Muscle layer of colon (tissue), 2 donors: ENCODE measurements around the gene LITAFD.

Source experiments
- H3K27ac ChIP-seq: one replicate; pipeline ENCODE4 v1.7.0; 2013; ENCODE audit warnings: low read depth, mild to moderate bottlenecking, low read length, moderate library complexity
- H3K27me3 ChIP-seq, 2 donors: one replicate each; pipeline ENCODE4 v1.7.0; 2013; ENCODE audit warnings: low read length in 2 of 2, mild to moderate bottlenecking in 2 of 2; ENCODE audit not compliant: insufficient read depth in 2 of 2, control insufficient read depth in 1 of 2
- H3K36me3 ChIP-seq: one replicate; pipeline ENCODE4 v1.7.0; 2013; ENCODE audit warnings: mild to moderate bottlenecking, low read length; ENCODE audit not compliant: insufficient read depth
- H3K4me1 ChIP-seq: one replicate; pipeline ENCODE4 v1.7.0; 2013; ENCODE audit warnings: mild to moderate bottlenecking, low read length; ENCODE audit not compliant: insufficient read depth
- H3K4me3 ChIP-seq, 2 donors: one replicate each; pipeline ENCODE4 v1.7.0; 2013; ENCODE audit warnings: low read length in 2 of 2, low read depth in 1 of 2, mild to moderate bottlenecking in 1 of 2, moderate library complexity in 1 of 2
- H3K9ac ChIP-seq: one replicate; pipeline ENCODE4 v1.7.0; 2013; ENCODE audit warnings: low read length
- H3K9me3 ChIP-seq: one replicate; pipeline ENCODE4 v1.7.0; 2013; ENCODE audit warnings: mild to moderate bottlenecking, low read length
- donor health status: abdominal sarcoma.
- donor health status: Adenocarcinoma of cecum.

The LITAFD gene

GRCh38 chr16:8877894-8878522 lies 4.1 kb upstream of the LITAFD start:
- Histone ChIP-seq H3K4me3 (no peak overlapping the region), H3K27ac (no peak overlapping the region), H3K9ac (no peak overlapping the region)

GRCh38 chr16:8878523-8878911 lies 3.6 kb upstream of the LITAFD start:
- no peak overlapping the region for H3K4me3 ChIP-seq
- no peak overlapping the region for H3K9ac ChIP-seq
- H3K9me3 ChIP-seq: no peaks in the 10 kb centered on the region
- H3K4me1 ChIP-seq: no peaks in the 10 kb centered on the region
- no peak overlapping the region for H3K27ac ChIP-seq
- H3K36me3 ChIP-seq: no peaks in the 10 kb centered on the region
- peaks cover 0 to 16% of the 10 kb centered on the region in 2 donors for H3K27me3 ChIP-seq

More at GRCh38 chr16:8877894-8878522, 4.1 kb upstream of the LITAFD start:
- H3K36me3 ChIP-seq: no peaks in the 10 kb centered on the region
- peaks cover 0 to 11% of the 10 kb centered on the region in 2 donors for H3K27me3 ChIP-seq
- H3K4me1 ChIP-seq: no peaks in the 10 kb centered on the region
- no peaks in the 10 kb centered on the region for H3K9me3 ChIP-seq

- Histone ChIP-seq H3K9ac (no peak overlapping the region), H3K4me1 (peaks cover 5% of the 10 kb centered on the region), H3K36me3 (no peaks in the 10 kb centered on the region), H3K27ac (no peak overlapping the region), H3K9me3 (no peaks in the 10 kb centered on the region), H3K27me3 (peaks cover 0 to 22% of the 10 kb centered on the region in 2 donors), H3K4me3 (no peak overlapping the region)
Measured at GRCh38 chr16:8880839-8881510, 1.2 kb upstream of the LITAFD start.

- Histone ChIP-seq H3K4me1 (peaks cover 10% of the 10 kb centered on the region), H3K27me3 (peaks cover 0 to 22% of the 10 kb centered on the region in 2 donors), H3K9ac (no peak overlapping the region), H3K36me3 (no peaks in the 10 kb centered on the region), H3K27ac (no peak overlapping the region), H3K9me3 (no peaks in the 10 kb centered on the region), H3K4me3 (no peak overlapping the region)
Measured at GRCh38 chr16:8882725-8883377, 700 bp downstream of the LITAFD start.

GRCh38 chr16:8885674-8886592 lies 3.8 kb downstream of the LITAFD start:
- H3K36me3 ChIP-seq: peaks cover 15% of the 10 kb centered on the region
- peaks cover 0 to 21% of the 10 kb centered on the region in 2 donors for H3K27me3 ChIP-seq
- H3K4me1 ChIP-seq: peaks cover 15% of the 10 kb centered on the region
- no peak overlapping the region for H3K9ac ChIP-seq
- H3K27ac ChIP-seq: no peak overlapping the region
- no peaks in the 10 kb centered on the region for H3K9me3 ChIP-seq
- H3K4me3 ChIP-seq: no peak overlapping the region

GRCh38 chr16:8886593-8887430 lies 4.7 kb downstream of the LITAFD start:
- Histone ChIP-seq H3K27ac (no peak overlapping the region), H3K36me3 (peaks cover 23% of the 10 kb centered on the region), H3K9ac (no peak overlapping the region), H3K4me3 (no peak overlapping the region), H3K4me1 (peaks cover 15% of the 10 kb centered on the region), H3K27me3 (peaks cover 0 to 16% of the 10 kb centered on the region in 2 donors), H3K9me3 (no peaks in the 10 kb centered on the region)

GRCh38 chr16:8887431-8887765 lies 5.2 kb downstream of the LITAFD start:
- Histone ChIP-seq H3K4me1 (peaks cover 15% of the 10 kb centered on the region), H3K4me3 (no peak overlapping the region), H3K36me3 (peaks cover 29% of the 10 kb centered on the region), H3K27me3 (peaks cover 0 to 16% of the 10 kb centered on the region in 2 donors), H3K9me3 (no peaks in the 10 kb centered on the region), H3K27ac (no peak overlapping the region), H3K9ac (no peak overlapping the region)

GRCh38 chr16:8887952-8888560 lies 5.9 kb downstream of the LITAFD start:
- Histone ChIP-seq H3K9ac (no peak overlapping the region), H3K27me3 (peaks cover 0 to 11% of the 10 kb centered on the region in 2 donors), H3K4me3 (no peak overlapping the region), H3K4me1 (peaks cover 15% of the 10 kb centered on the region), H3K27ac (no peak overlapping the region), H3K9me3 (no peaks in the 10 kb centered on the region), H3K36me3 (peaks cover 34% of the 10 kb centered on the region)

GRCh38 chr16:8888951-8889892 lies 7.1 kb downstream of the LITAFD start:
- H3K27ac ChIP-seq: no peak overlapping the region
- peaks cover 46% of the 10 kb centered on the region for H3K36me3 ChIP-seq
- peaks cover 0 to 2% of the 10 kb centered on the region in 2 donors for H3K27me3 ChIP-seq

More at GRCh38 chr16:8888951-8889892, 7.1 kb downstream of the LITAFD start:
- Histone ChIP-seq H3K9me3 (no peaks in the 10 kb centered on the region), H3K9ac (no peak overlapping the region), H3K4me1 (peaks cover 15% of the 10 kb centered on the region), H3K4me3 (no peak overlapping the region)
